RWPE2 (cell line): ENCODE measurements around the gene RNF112.
A peak's percentile ranks its signal among the peaks of the same experiment; 100 is the strongest.

Experiments
- ATAC-seq: fragments of 200-7000 bp; cut with Tn5 transposase; 3 replicates; pipeline ENCODE4 v1.9.1; 2021; ENCODE audit warnings: low read depth
- DNase-seq: peaks from one replicate; pipeline ENCODE4 v3.0.0-alpha.2; 2020; ENCODE audit warnings: low spot score
- H3K27ac ChIP-seq: fragments of 450-650 bp; 2 replicates; pipeline ENCODE4 v1.5.1; 2017; ENCODE audit warnings: mild to moderate bottlenecking; ENCODE audit not compliant: poor library complexity, severe bottlenecking
- H3K27me3 ChIP-seq: fragments of 250-450 bp; sonication (Bioruptor Pico); 2 replicates; pipeline ENCODE4 v1.5.1; 2021; ENCODE audit warnings: mild to moderate bottlenecking, moderate library complexity; ENCODE audit not compliant: insufficient read depth, poor library complexity, severe bottlenecking
- H3K36me3 ChIP-seq: fragments of 250-450 bp; sonication (Bioruptor Pico); 2 replicates; pipeline ENCODE4 v1.5.1; 2020; ENCODE audit warnings: low read depth, mild to moderate bottlenecking, moderate library complexity
- H3K4me1 ChIP-seq: fragments of 250-450 bp; sonication (Bioruptor Pico); 2 replicates; pipeline ENCODE4 v1.5.1; 2021; ENCODE audit warnings: mild to moderate bottlenecking, moderate library complexity; ENCODE audit not compliant: insufficient read depth, poor library complexity, severe bottlenecking
- H3K4me3 ChIP-seq: fragments of 250-450 bp; sonication (Bioruptor Pico); 2 replicates; pipeline ENCODE4 v1.5.1; 2021; ENCODE audit warnings: mild to moderate bottlenecking, moderate library complexity; ENCODE audit not compliant: severe bottlenecking
- H3K9me3 ChIP-seq: fragments of 250-450 bp; sonication (Bioruptor Pico); 2 replicates; pipeline ENCODE4 v1.5.1; 2021; ENCODE audit warnings: mild to moderate bottlenecking, moderate library complexity; ENCODE audit not compliant: severe bottlenecking
- TF ChIP-seq, protein P1 (sequence below): fragments of 450-650 bp; IDR thresholded peaks from one replicate; pipeline ENCODE4 v1.5.1; 2017; ENCODE audit warnings: mild to moderate bottlenecking, moderate library complexity; ENCODE audit not compliant: poor library complexity, severe bottlenecking

Gene RNF112

DNA sequence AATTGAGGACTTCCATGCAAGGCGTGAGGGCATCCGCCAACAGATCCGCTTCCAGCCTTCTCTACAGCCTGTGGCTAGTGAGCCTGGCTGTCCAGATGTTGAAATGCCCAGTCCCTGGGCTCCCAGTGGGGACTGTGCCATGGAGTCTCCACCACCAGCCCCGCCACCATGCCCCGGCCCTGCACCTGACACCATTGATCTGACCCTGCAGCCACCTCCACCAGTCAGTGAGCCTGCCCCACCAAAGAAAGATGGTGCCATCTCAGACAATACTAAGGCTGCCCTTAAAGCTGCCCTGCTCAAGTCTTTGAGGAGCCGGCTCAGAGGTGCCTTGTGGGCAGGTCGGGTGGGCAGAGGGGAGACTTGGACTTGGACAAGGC, 29.7 kb upstream of the RNF112 start:
- no peaks in the 10 kb centered on the region for H3K4me1 ChIP-seq
- H3K27me3 ChIP-seq = no peaks in the 10 kb centered on the region
- DNase-seq (no peak), ATAC-seq (no peak)
- H3K27ac ChIP-seq = no peak overlapping the region
- H3K4me3 ChIP-seq = no peak overlapping the region
- H3K9me3 ChIP-seq = no peaks in the 10 kb centered on the region
- TF ChIP-seq, protein P1, sequence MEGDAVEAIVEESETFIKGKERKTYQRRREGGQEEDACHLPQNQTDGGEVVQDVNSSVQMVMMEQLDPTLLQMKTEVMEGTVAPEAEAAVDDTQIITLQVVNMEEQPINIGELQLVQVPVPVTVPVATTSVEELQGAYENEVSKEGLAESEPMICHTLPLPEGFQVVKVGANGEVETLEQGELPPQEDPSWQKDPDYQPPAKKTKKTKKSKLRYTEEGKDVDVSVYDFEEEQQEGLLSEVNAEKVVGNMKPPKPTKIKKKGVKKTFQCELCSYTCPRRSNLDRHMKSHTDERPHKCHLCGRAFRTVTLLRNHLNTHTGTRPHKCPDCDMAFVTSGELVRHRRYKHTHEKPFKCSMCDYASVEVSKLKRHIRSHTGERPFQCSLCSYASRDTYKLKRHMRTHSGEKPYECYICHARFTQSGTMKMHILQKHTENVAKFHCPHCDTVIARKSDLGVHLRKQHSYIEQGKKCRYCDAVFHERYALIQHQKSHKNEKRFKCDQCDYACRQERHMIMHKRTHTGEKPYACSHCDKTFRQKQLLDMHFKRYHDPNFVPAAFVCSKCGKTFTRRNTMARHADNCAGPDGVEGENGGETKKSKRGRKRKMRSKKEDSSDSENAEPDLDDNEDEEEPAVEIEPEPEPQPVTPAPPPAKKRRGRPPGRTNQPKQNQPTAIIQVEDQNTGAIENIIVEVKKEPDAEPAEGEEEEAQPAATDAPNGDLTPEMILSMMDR = no peak
- H3K36me3 ChIP-seq = peaks cover 49% of the 10 kb centered on the region

DNA sequence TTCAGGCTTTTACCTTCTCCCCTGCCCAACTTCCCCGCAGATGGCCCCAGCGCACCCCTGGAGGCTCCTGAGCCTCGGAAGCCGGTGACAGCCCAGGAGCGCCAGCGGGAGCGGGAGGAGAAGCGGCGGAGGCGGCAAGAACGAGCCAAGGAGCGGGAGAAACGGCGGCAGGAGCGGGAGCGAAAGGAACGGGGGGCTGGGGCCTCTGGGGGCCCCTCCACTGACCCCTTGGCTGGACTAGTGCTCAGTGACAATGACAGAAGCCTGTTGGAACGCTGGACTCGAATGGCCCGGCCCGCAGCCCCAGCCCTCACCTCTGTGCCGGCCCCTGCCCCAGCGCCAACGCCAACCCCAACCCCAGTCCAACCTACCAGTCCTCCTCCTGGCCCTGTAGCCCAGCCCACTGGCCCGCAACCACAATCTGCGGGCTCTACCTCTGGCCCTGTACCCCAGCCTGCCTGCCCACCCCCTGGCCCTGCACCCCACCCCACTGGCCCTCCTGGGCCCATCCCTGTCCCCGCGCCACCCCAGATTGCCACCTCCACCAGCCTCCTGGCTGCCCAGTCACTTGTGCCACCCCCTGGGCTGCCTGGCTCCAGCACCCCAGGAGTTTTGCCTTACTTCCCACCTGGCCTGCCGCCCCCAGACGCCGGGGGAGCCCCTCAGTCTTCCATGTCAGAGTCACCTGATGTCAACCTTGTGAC, 29.1 kb upstream of the RNF112 start:
- DNase-seq = no peak
- H3K27me3 ChIP-seq = no peaks in the 10 kb centered on the region
- H3K9me3 ChIP-seq = no peaks in the 10 kb centered on the region
- ATAC-seq = no peak
- no peaks in the 10 kb centered on the region for H3K4me1 ChIP-seq
- TF ChIP-seq, protein P1 = no peak
- peaks cover 49% of the 10 kb centered on the region for H3K36me3 ChIP-seq
- H3K27ac ChIP-seq = no peak overlapping the region
- H3K4me3 ChIP-seq = no peak overlapping the region

DNA sequence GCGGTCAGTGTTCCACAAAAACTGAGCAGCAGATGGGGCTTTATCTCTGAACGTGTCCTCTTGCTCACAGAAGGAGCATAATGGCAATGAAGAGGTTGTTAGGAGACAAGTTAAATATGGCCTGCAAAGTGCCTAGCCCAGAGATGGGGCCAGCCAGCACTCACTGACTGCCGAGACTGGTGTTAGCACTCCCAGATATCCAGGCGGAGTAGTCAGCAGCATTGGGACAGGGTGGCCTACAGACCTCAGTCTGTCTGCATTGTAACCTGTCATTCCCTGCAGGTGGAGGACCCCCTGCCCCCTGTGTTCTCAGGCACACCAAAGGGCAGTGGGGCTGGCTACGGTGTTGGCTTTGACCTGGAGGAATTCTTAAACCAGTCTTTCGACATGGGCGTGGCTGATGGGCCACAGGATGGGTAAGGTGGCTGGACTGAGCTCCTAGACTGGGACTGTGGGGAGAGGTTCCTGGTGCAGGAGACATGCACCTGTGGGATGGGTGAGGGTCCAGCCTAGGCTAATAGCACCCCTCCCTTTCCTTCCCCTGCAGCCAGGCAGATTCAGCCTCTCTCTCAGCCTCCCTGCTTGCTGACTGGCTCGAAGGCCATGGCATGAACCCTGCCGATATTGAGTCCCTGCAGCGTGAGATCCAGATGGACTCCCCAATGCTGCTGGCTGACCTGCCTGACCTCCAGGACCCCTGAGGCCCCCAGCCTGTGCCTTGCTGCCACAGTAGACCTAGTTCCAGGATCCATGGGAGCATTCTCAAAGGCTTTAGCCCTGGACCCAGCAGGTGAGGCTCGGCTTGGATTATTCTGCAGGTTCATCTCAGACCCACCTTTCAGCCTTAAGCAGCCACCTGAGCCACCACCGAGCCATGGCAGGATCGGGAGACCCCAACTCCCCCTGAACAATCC, 28.2 kb upstream of the RNF112 start:
- Histone ChIP-seq H3K36me3 (peaks cover 49% of the 10 kb centered on the region), H3K27me3 (no peaks in the 10 kb centered on the region), H3K27ac (no peak overlapping the region), H3K4me3 (no peak overlapping the region), H3K4me1 (peaks cover 4% of the 10 kb centered on the region), H3K9me3 (no peaks in the 10 kb centered on the region)
- TF ChIP-seq, protein P1 = no peak
- DNase-seq (no peak), ATAC-seq (no peak)

GRCh38 chr17:19383681-19384470, 27.2 kb upstream of the RNF112 start:
- no peak for DNase-seq
- Histone ChIP-seq H3K27ac (peak overlapping the region; percentile 11), H3K9me3 (no peaks in the 10 kb centered on the region), H3K36me3 (peaks cover 49% of the 10 kb centered on the region), H3K4me1 (peaks cover 9% of the 10 kb centered on the region), H3K4me3 (no peak overlapping the region), H3K27me3 (no peaks in the 10 kb centered on the region)
- no peak for ATAC-seq
- TF ChIP-seq, protein P1 = no peak
